Measurements from ENCODE around the gene ABCA1.
"Not testable (repeated sequence)": the region's sequence is repeated elsewhere in the genome, so short reads cannot be mapped to it uniquely, and the experiment has no call there.

ABCA1 gene

GRCh38 chr9:104769655-104770054 is 158.3 kb downstream of the ABCA1 start:
- no peak for DNase-seq (ENCODE audit: low spot score)
- TF ChIP-seq CTCF (IDR thresholded peaks at IDR 0.05; ENCODE audit: extremely low read depth, missing control alignments): no peak

GRCh38 chr9:104769029-104769428 is 158.9 kb downstream of the ABCA1 start:
- DNase-seq (ENCODE audit: low spot score): not testable (repeated sequence)

- no peak for TF ChIP-seq CTCF (IDR thresholded peaks at IDR 0.05; ENCODE audit: extremely low read depth, missing control alignments)
- DNase-seq (ENCODE audit: low spot score): no peak
Measured at GRCh38 chr9:104767507-104767906, 160.4 kb downstream of the ABCA1 start.

- no peak for DNase-seq (ENCODE audit: low spot score)
- no peak for TF ChIP-seq CTCF (IDR thresholded peaks at IDR 0.05; ENCODE audit: extremely low read depth, missing control alignments)
Measured at GRCh38 chr9:104766025-104766424, 161.9 kb downstream of the ABCA1 start.

GRCh38 chr9:104765138-104765537 is 162.8 kb downstream of the ABCA1 start:
- DNase-seq (ENCODE audit: low spot score): no peak
- TF ChIP-seq CTCF (IDR thresholded peaks at IDR 0.05; ENCODE audit: extremely low read depth, missing control alignments): no peak

GRCh38 chr9:104758974-104759373 is 169.0 kb downstream of the ABCA1 start:
- no peak for DNase-seq (ENCODE audit: low spot score)
- TF ChIP-seq CTCF (IDR thresholded peaks at IDR 0.05; ENCODE audit: extremely low read depth, missing control alignments): no peak

GRCh38 chr9:104750185-104750767 is 177.7 kb downstream of the ABCA1 start:
- peak; percentile 14 for TF ChIP-seq CTCF (IDR thresholded peaks at IDR 0.05; ENCODE audit: extremely low read depth, missing control alignments)
- no peak for DNase-seq (ENCODE audit: low spot score)

GRCh38 chr9:104748359-104749031 is 179.5 kb downstream of the ABCA1 start:
- no peak for DNase-seq (ENCODE audit: low spot score)
- TF ChIP-seq CTCF (IDR thresholded peaks at IDR 0.05; ENCODE audit: extremely low read depth, missing control alignments): no peak

Measured in GM20000 (cell line).